Osteoblast (primary cell): Measurements from ENCODE around the gene HERC6. TPM values are rescaled to one million over a fixed set of nuclear protein-coding genes. Genes with fewer than 3 reads are reported as not detected.
"Not testable (repeated sequence)": the region's sequence is repeated elsewhere in the genome, so short reads cannot be mapped to it uniquely, and the experiment has no call there.

Experiments used
- DNase-seq: peaks from one replicate; pipeline ENCODE4 v3.0.0; 2011; ENCODE audit warnings: low spot score, mixed read lengths; ENCODE audit not compliant: insufficient read length; ENCODE audit errors: missing footprints
- H2AFZ ChIP-seq: 2 replicates; pipeline ENCODE4 v1.6.0; 2011; ENCODE audit warnings: mild to moderate bottlenecking, low read length
- H3K27ac ChIP-seq: 2 replicates; pipeline ENCODE4 v1.5.1; 2011; ENCODE audit warnings: mild to moderate bottlenecking, low read depth, low read length, moderate library complexity
- H3K27me3 ChIP-seq: 2 replicates; pipeline ENCODE4 v1.6.0; 2012; ENCODE audit warnings: mild to moderate bottlenecking, control low read depth, inconsistent platforms, low read length, moderate library complexity; ENCODE audit not compliant: insufficient read depth
- H3K36me3 ChIP-seq: 2 replicates; pipeline ENCODE4 v1.5.1; 2011; ENCODE audit warnings: mild to moderate bottlenecking, low read length, control low read depth, moderate library complexity; ENCODE audit not compliant: insufficient read depth
- H3K4me1 ChIP-seq: 2 replicates; pipeline ENCODE4 v1.5.1; 2011; ENCODE audit warnings: mild to moderate bottlenecking, low read length, control low read depth, moderate library complexity; ENCODE audit not compliant: insufficient read depth
- H3K4me2 ChIP-seq: 2 replicates; pipeline ENCODE4 v1.6.0; 2011; ENCODE audit warnings: mild to moderate bottlenecking, low read length; ENCODE audit not compliant: insufficient read depth
- H3K4me3 ChIP-seq: fragments of 200-600 bp; sonication (generic); 3 replicates; pipeline ENCODE4 v1.5.1; 2012; ENCODE audit warnings: mild to moderate bottlenecking, low read length, inconsistent platforms; ENCODE audit not compliant: insufficient read depth
- H3K79me2 ChIP-seq: 2 replicates; pipeline ENCODE4 v1.6.0; 2012; ENCODE audit warnings: mild to moderate bottlenecking, low read length, control low read depth, inconsistent platforms; ENCODE audit not compliant: insufficient read depth
- H3K9me3 ChIP-seq: 2 replicates; pipeline ENCODE4 v1.5.1; 2011; ENCODE audit warnings: low read depth, low read length, control low read depth
- H4K20me1 ChIP-seq: 2 replicates; pipeline ENCODE4 v1.6.0; 2012; ENCODE audit warnings: mild to moderate bottlenecking, low read length, control low read depth; ENCODE audit not compliant: insufficient read depth
- CTCF ChIP-seq: IDR thresholded peaks from 2 replicates; pipeline ENCODE4 v1.5.1; 2011; ENCODE audit warnings: mild to moderate bottlenecking, low read depth, low read length, moderate library complexity; ENCODE audit errors: extremely low read depth
- total RNA-seq: library from RNA; depleted of rRNA; stranded (reverse); fragments of >200 nt; gene quantifications from 2 replicates; pipeline ENCODE4 v1.2.3, GENCODE V29; 2012

The HERC6 gene
- total RNA-seq, 1 donor, result 21.4 TPM

GRCh38 chr4:88435987-88436693, 57.5 kb downstream of the HERC6 start:
- H3K27me3 ChIP-seq, result no peaks in the 10 kb centered on the region
- no peak overlapping the region for H2AFZ ChIP-seq
- no peaks in the 10 kb centered on the region for H3K9me3 ChIP-seq
- H4K20me1 ChIP-seq, result no peaks in the 10 kb centered on the region
- H3K79me2 ChIP-seq, result no peaks in the 10 kb centered on the region
- H3K36me3 ChIP-seq, result no peaks in the 10 kb centered on the region
- no peaks in the 10 kb centered on the region for H3K4me1 ChIP-seq
- no peak overlapping the region for H3K27ac ChIP-seq
- H3K4me2 ChIP-seq, result no peak overlapping the region
- DNase-seq, result no peak
- TF ChIP-seq CTCF, result no peak
- no peak overlapping the region for H3K4me3 ChIP-seq

DNA sequence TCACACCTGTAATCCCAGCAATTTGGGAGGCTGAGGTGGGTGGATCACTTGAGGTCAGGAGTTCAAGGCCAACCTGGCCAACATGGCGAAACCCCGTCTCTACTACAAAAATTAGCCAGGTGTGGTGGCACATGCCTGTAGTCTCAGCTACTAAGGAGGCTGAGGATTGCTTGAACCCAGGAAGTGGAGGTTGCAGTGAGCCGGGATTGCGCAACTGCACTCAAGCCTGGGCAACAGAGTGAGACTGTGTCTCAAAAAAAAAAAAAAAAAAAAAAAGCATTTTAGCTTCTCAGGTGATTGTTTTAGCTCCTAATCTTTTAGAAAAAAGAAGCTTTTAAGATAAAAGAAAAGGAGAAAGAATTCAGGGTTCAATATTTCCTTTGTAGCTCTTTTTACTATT, 59.2 kb downstream of the HERC6 start:
- not testable (repeated sequence) for H3K4me1 ChIP-seq, H4K20me1 ChIP-seq, H3K27ac ChIP-seq, H3K27me3 ChIP-seq, H3K4me2 ChIP-seq, H3K4me3 ChIP-seq, H3K79me2 ChIP-seq, H3K9me3 ChIP-seq, H3K36me3 ChIP-seq, H2AFZ ChIP-seq, DNase-seq

- H3K79me2 ChIP-seq, result no peaks in the 10 kb centered on the region
- no peaks in the 10 kb centered on the region for H3K27me3 ChIP-seq
- H4K20me1 ChIP-seq, result no peaks in the 10 kb centered on the region
- H3K4me3 ChIP-seq, result no peak overlapping the region
- no peak overlapping the region for H2AFZ ChIP-seq
- H3K9me3 ChIP-seq, result no peaks in the 10 kb centered on the region
- TF ChIP-seq CTCF, result no peak
- no peak for DNase-seq
- H3K36me3 ChIP-seq, result no peaks in the 10 kb centered on the region
- no peaks in the 10 kb centered on the region for H3K4me1 ChIP-seq
- H3K27ac ChIP-seq, result no peak overlapping the region
- H3K4me2 ChIP-seq, result no peak overlapping the region
Measured at GRCh38 chr4:88439161-88439760, 60.6 kb downstream of the HERC6 start.

GRCh38 chr4:88440146-88440545, 61.5 kb downstream of the HERC6 start:
- no peak overlapping the region for H3K4me3 ChIP-seq
- DNase-seq, result no peak
- TF ChIP-seq CTCF, result no peak
- no peaks in the 10 kb centered on the region for H3K9me3 ChIP-seq
- no peak overlapping the region for H3K27ac ChIP-seq
- H3K4me2 ChIP-seq, result no peak overlapping the region
- H3K4me1 ChIP-seq, result no peaks in the 10 kb centered on the region
- no peaks in the 10 kb centered on the region for H3K36me3 ChIP-seq
- H3K79me2 ChIP-seq, result no peaks in the 10 kb centered on the region
- H2AFZ ChIP-seq, result no peak overlapping the region
- H4K20me1 ChIP-seq, result no peaks in the 10 kb centered on the region
- H3K27me3 ChIP-seq, result no peaks in the 10 kb centered on the region
